ENCODE data around the gene REXO5.

REXO5 gene

DNA sequence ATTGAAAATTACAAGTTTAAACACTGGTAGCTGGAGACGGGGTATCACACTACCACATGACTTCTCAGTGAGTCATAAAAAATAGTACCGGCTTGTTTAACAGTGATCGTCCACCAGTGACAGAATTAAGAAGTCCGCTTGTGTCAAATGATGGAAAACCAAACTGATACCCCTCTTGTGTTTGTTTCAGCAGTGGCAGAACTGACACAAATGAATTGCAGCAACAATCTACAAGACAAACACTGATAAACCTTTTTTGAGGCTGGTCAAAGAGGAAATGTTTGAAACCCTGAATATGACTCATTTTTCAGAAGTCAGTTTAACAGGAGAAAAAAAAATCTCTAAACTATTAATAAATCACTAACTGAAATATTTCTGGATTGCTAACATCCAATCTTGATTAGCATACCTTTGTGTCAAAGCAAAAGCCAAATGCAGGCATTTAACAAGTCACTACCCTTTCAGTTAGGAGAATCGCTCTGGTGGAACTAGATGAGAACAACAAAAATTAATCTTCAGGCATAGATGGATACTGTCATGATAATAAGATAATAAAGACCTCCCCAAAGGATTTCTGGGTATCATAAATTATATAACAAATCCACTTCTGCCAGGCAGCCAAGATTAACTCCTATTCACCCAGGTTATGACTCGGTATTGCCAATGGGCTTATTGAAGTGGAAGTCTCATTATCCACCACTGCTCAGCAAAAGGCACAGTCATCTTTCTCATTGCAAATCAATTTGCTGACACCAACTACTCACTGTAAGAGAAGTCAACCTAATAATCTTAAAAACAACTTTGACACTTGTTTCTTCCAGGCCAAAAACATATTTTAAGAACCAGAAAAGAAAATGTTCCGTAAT is 73.1 kb downstream of the REXO5 start:
- DNase-seq = no peak

- DNase-seq = no peak
Observed at GRCh38 chr16:20880867-20881502, 74.7 kb downstream of the REXO5 start.

DNA sequence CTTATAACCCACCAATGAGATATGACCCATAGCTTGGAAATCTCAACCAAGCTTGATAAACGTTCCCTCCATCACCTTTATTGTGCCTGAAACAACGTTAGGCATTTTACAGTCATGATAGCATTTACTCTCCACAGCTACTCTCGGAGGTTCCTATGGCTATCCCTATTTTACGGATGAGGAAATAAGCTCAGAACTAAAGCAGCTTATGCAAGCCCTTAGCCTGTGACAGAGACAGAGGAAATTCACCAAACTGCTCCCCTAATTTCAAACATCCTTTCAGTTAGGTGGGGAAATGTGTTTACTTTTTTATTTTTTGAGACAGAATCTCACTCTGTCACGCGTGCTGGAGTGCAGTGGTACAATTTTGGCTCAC is 75.2 kb downstream of the REXO5 start:
- DNase-seq = no peak

DNA sequence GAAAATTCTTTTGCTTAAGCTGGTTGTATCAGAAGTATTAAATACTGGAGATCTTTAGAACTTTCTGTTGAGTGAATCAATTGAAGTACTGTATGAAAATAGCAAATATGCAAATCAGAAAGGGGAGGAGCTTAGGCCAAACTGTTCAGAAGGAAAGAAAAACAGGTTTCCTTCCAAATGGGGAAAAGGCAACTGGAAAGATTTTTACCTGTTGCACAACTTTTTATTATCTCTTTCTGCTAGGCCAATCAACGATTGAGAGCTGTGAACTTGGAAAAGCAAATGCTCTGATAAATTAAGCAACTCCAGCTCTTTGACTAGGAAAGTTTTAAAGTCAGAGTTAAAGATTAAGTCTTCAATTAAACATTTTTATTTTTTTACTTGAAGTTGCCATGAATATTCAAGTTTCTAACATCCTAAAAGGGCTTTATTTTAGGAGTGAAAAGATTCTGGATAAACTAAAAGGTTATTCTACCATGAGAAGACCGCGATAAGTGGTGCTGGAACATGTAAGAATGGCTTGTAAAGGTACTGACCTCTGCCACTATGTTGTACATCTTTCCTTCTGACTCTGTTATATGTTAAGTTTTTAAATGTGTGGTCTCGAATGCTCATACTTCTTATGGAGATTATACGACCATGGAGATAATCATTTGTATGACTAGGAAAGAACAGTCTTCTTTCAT is 77.4 kb downstream of the REXO5 start:
- no peak for DNase-seq

GRCh38 chr16:20884240-20884556 is 77.9 kb downstream of the REXO5 start:
- no peak for DNase-seq

DNA sequence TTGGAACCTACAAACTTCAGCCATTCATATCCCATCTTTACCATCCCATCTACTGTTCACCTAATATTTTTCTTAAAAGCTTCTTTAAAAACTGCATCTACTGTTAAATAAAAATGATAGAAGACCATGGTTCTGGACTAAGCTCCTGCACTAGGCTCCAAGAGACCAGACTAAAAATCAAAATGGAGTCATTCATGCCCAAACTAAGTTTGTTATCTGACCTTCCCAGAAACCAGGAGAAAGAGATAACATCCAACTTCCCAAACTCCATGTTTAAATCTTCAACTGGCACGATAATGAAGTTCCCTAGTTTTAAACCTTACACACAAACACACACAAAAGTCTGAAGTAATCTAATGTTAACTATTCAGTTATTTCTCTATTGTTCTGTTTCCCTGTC is 80.0 kb downstream of the REXO5 start:
- DNase-seq = no peak

GRCh38 chr16:20887207-20887606 is 80.9 kb downstream of the REXO5 start:
- no peak for DNase-seq

GRCh38 chr16:20889625-20890275 is 83.4 kb downstream of the REXO5 start:
- DNase-seq = no peak

DNA sequence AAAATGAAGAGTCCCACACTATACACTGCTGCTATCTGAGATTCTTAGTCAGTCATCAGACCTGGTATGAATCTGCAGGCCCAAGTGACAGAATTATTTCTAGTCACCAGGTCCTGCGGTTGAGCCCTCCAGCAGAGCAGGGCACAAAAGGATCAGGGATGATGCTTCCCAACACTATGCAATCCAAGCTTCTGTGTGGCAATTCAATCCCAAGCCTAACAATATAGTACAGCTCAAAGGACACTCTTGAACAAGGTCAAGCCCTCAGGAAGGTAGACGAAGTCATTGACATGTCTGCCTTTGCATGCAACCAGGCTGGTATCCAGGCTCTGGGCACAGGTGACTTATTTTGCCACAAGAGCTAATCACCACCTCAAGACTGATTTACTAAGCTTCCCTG is 88.1 kb downstream of the REXO5 start:
- no peak for DNase-seq

GRCh38 chr16:20897253-20897897 is 91.0 kb downstream of the REXO5 start:
- no peak for DNase-seq

DNA sequence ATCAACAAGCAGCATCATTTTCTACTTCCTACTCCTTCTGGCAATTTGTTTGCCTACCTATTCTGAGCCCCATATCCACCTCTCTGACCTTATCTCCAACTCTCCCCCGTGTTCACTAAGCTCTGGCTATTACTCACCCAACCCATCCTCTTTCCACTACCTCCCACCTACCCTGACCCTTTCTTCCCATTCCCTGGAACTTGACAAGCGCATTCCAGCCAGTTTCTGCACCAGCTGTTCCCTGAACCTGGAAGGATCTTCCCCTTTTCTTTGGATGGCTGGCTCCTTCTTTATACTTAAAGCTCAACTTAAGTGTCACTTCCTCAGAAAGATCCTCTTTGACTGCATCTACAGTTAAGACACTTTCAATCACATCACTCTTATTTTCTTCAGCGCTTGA is 91.6 kb downstream of the REXO5 start:
- DNase-seq = no peak

GRCh38 chr16:20899071-20899470 is 92.7 kb downstream of the REXO5 start:
- no peak for DNase-seq
